ENCODE data around the gene WFDC9.
A peak's percentile ranks its signal among the peaks of the same experiment; 100 is the strongest.
"Not testable (repeated sequence)": the region's sequence is repeated elsewhere in the genome, so short reads cannot be mapped to it uniquely, and the experiment has no call there.

WFDC9 gene

DNA sequence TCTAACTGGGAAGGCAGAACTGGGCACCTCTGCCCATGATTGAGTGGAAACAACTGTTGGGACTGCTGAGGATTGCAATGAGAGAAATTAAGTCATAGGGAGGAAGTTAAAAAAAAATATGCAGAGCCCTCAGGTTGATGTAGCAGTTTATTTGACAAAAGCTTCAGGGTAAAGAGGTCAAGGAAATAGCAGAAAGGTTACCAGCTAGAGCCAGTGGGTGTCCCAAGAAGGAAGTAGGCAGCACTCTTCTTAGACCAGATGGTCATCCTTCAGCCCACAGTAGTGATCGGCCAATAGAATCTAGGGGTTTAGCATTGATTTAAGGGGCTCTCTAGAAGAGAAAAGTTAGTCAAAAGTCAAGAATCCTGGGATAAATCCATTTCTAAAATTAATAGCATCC lies 23.3 kb downstream of the WFDC9 start:
- no peak overlapping the region for H3K4me2 ChIP-seq
- H3K9ac ChIP-seq = no peak overlapping the region
- H3K36me3 ChIP-seq = no peaks in the 10 kb centered on the region; a peak in 1 of 22 replicates
- H3K9me3 ChIP-seq (replicated peaks in 1 of 11) = peaks cover 30 to 48% (median 40%) of the 10 kb centered on the region in 11 experiments
- no peaks in the 10 kb centered on the region for H4K20me1 ChIP-seq
- TF ChIP-seq Cebpa-rat (IDR thresholded peaks at IDR 0.05) = no peak
- no peak overlapping the region for H3K27ac ChIP-seq
- H3K27me3 ChIP-seq = no peaks in the 10 kb centered on the region
- peaks cover 0 to 32% (median 15%) of the 10 kb centered on the region in 10 experiments; a peak in 17 of 20 replicates for H3K4me1 ChIP-seq
- H3K4me3 ChIP-seq = no peak overlapping the region

- Histone ChIP-seq H3K27me3 (no peaks in the 10 kb centered on the region), H3K4me2 (no peak overlapping the region)
- TF ChIP-seq Cebpa-rat (IDR thresholded peaks at IDR 0.05) = no peak
Observed at GRCh38 chr20:45595235-45595634, 35.8 kb downstream of the WFDC9 start.

GRCh38 chr20:45593498-45593897 lies 37.6 kb downstream of the WFDC9 start:
- Histone ChIP-seq H4K20me1 (no peaks in the 10 kb centered on the region), H3K9me3 (replicated peaks in 1 of 11) (no peaks in the 10 kb centered on the region), H3K27me3 (no peaks in the 10 kb centered on the region), H3K4me2 (no peak overlapping the region), H3K9ac (no peak overlapping the region), H3K27ac (no peak overlapping the region), H3K36me3 (no peaks in the 10 kb centered on the region), H3K4me1 (peaks cover 0 to 19% (median 3%) of the 10 kb centered on the region in 10 experiments; a peak in 11 of 20 replicates), H3K4me3 (no peak overlapping the region)
- TF ChIP-seq Cebpa-rat (IDR thresholded peaks at IDR 0.05) = no peak

More at GRCh38 chr20:45595235-45595634, 35.8 kb downstream of the WFDC9 start:
- no peaks in the 10 kb centered on the region for H3K9me3 ChIP-seq (replicated peaks in 1 of 11)
- H3K9ac ChIP-seq = no peak overlapping the region
- H3K36me3 ChIP-seq = no peaks in the 10 kb centered on the region
- H3K27ac ChIP-seq = no peak overlapping the region
- peaks cover 0 to 8% (median 2%) of the 10 kb centered on the region in 10 experiments; a peak in 8 of 20 replicates for H3K4me1 ChIP-seq
- H4K20me1 ChIP-seq = no peaks in the 10 kb centered on the region
- H3K4me3 ChIP-seq = no peak overlapping the region

DNA sequence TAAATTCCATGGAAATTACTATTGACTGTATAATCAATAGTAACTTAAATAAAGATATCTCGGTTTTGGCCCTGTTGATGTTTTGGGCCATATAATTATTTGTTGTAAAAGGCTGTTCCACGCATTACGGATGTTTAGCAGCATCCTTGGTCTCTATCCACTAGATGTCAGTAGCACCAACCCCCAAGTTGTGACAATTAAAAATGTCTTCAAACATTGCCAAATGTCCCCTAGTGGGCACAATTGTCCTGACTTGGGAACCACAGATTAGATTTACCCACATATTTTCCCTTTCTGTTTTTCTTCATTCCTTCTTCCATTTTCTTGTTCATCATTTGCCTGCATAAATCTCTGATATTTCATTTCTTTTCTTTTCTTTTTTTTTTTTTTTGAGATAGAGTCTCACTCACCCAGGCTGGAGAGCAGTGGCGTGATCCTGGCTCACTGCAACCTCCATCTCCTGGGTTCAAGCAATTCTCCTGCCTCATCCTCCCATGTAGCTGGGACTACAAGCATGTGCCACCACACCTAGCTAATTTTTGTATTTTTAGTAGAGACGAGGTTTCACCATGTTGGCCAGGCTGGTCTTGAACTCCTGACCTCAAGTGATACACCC lies 38.4 kb downstream of the WFDC9 start:
- H3K9ac ChIP-seq = no peak overlapping the region
- peaks cover 0 to 24% (median 3%) of the 10 kb centered on the region in 10 experiments; a peak in 11 of 20 replicates for H3K4me1 ChIP-seq
- no peaks in the 10 kb centered on the region for H3K9me3 ChIP-seq (replicated peaks in 1 of 11)
- H3K27me3 ChIP-seq = no peaks in the 10 kb centered on the region
- H3K4me3 ChIP-seq = no peak overlapping the region
- H3K4me2 ChIP-seq = no peak overlapping the region
- H4K20me1 ChIP-seq = no peaks in the 10 kb centered on the region
- H3K27ac ChIP-seq = no peak overlapping the region
- H3K36me3 ChIP-seq = no peaks in the 10 kb centered on the region
- no peak for TF ChIP-seq Cebpa-rat (IDR thresholded peaks at IDR 0.05)

DNA sequence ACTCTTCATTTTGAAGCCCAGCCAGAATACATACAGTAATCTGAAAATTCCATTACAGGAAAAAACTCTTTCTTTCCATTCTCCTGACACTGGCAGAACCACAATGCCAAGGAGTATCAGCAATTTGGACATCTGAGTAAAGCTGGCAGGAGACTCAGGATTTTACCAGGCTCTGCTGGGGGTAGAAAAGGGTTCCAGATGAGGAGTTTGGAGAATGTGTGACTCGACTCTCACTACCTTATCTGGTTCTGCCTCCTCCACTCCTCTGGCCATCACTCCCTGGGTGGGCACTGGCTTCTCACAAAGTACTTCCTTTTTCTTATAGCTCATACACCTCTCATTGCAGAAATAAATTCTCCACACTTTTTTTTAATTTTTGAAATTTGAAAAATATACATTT lies 41.4 kb downstream of the WFDC9 start:
- Histone ChIP-seq H3K4me2 (peak overlapping the region in 3 of 11 experiments; percentile 28 to 47 (median 44); a peak in 6 of 22 replicates), H3K27ac (no peak overlapping the region), H3K9ac (no peak overlapping the region), H3K4me3 (no peak overlapping the region), H4K20me1 (no peaks in the 10 kb centered on the region), H3K36me3 (no peaks in the 10 kb centered on the region), H3K27me3 (no peaks in the 10 kb centered on the region), H3K4me1 (peaks cover 0 to 31% (median 0%) of the 10 kb centered on the region in 10 experiments; a peak in 8 of 20 replicates), H3K9me3 (replicated peaks in 1 of 11) (no peaks in the 10 kb centered on the region)
- no peak for TF ChIP-seq Cebpa-rat (IDR thresholded peaks at IDR 0.05)

DNA sequence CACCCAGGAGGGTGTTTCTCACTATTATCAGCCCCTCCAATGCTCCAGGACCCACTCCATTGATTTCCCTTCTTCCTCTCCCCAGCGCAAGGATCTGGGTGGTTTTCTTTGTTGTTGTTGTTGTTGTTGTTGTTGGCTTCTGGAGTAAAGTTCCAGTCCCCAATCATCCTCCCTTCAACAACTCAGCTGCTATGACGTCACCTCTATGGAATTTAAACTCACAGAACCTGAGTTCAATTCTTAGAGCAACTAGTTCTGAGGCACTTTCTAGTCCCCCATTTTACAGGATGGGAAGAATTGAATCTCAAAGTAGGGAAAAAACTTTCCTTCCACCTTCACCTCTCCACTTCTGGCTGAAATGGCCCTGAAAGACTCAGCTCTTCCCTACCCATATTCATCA lies 42.3 kb downstream of the WFDC9 start:
- H3K36me3 ChIP-seq = no peaks in the 10 kb centered on the region
- no peak for TF ChIP-seq Cebpa-rat (IDR thresholded peaks at IDR 0.05)
- H3K4me1 ChIP-seq = peaks cover 0 to 31% (median 0%) of the 10 kb centered on the region in 10 experiments; a peak in 8 of 20 replicates
- H3K4me3 ChIP-seq = no peak overlapping the region
- H3K4me2 ChIP-seq = peak overlapping the region in 2 of 11 experiments; percentile 28 to 47; a peak in 4 of 22 replicates
- no peaks in the 10 kb centered on the region for H3K27me3 ChIP-seq
- H3K27ac ChIP-seq = no peak overlapping the region
- H3K9ac ChIP-seq = no peak overlapping the region
- no peaks in the 10 kb centered on the region for H3K9me3 ChIP-seq (replicated peaks in 1 of 11)
- H4K20me1 ChIP-seq = no peaks in the 10 kb centered on the region

- H3K4me1 ChIP-seq = peaks cover 0 to 37% (median 0%) of the 10 kb centered on the region in 10 experiments; a peak in 8 of 20 replicates
- not testable (repeated sequence) for H3K27me3 ChIP-seq; H3K36me3 ChIP-seq; H3K9me3 ChIP-seq (replicated peaks in 1 of 11); H3K4me3 ChIP-seq; H4K20me1 ChIP-seq
- H3K4me2 ChIP-seq = peak overlapping the region in 3 of 11 experiments; percentile 44 to 46 (median 44); a peak in 5 of 22 replicates
- H3K9ac ChIP-seq = 0 out of 22 replicates have a peak overlapping the region, but pooled peaks of 1 of the 11 experiments have one; percentile 10
- peak overlapping the region in 3 of 11 experiments; percentile 19 to 35 (median 31); a peak in 2 of 22 replicates for H3K27ac ChIP-seq
Observed at GRCh38 chr20:45585986-45586385, 45.1 kb downstream of the WFDC9 start.

- not testable (repeated sequence) for H4K20me1 ChIP-seq; H3K27ac ChIP-seq; H3K9ac ChIP-seq; H3K4me2 ChIP-seq; H3K4me3 ChIP-seq; H3K36me3 ChIP-seq; H3K9me3 ChIP-seq (replicated peaks in 1 of 11); H3K27me3 ChIP-seq
- H3K4me1 ChIP-seq = peaks cover 0 to 31% (median 0%) of the 10 kb centered on the region in 10 experiments; a peak in 7 of 20 replicates
Observed at GRCh38 chr20:45584294-45584693, 46.8 kb downstream of the WFDC9 start.

DNA sequence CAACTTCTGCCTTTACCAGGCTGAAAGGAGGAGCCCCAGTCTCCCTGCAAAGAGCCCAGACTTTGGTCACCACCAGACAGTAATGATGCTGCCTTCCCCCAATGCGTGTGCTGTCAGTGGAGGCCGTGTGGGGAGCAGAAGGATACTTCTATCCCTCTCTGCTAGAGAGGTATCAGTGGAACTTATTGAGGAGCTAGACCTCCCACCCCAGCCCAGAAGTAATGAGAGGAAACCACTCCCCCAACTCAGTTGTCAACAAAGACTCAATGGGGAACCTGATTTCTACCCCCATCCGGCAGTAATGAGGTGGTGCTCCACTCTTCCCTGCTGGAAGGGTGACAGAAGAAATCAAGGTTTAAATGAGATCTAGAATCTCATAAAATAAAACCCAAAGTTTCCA lies 47.6 kb downstream of the WFDC9 start:
- Histone ChIP-seq H3K4me3 (no peak overlapping the region), H3K9me3 (replicated peaks in 1 of 11) (no peaks in the 10 kb centered on the region), H3K4me2 (no peak overlapping the region), H3K4me1 (peaks cover 0 to 23% (median 0%) of the 10 kb centered on the region in 10 experiments; a peak in 7 of 20 replicates), H3K27ac (no peak overlapping the region), H3K27me3 (no peaks in the 10 kb centered on the region), H3K36me3 (no peaks in the 10 kb centered on the region), H3K9ac (no peak overlapping the region), H4K20me1 (no peaks in the 10 kb centered on the region)
- TF ChIP-seq Cebpa-rat (IDR thresholded peaks at IDR 0.05) = no peak

DNA sequence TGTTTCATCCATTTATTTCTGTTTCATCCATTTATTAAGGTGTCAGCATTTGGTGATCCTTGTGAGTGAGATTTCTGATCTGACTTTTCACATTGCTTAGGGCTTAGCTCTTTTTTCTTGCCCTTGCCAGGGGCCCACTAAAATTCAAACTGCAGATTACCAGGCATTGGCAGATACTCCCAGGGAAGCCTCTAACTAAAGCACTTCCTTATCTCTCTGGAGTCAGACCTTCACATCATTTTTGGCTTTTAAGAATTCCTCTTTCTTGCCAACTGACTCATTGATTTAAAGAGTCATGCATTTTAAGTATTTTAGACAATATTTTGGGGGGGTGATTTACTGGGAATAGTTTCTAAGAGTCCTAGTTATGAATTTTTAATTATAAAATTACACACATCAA lies 49.4 kb downstream of the WFDC9 start:
- Histone ChIP-seq H3K27ac (no peak overlapping the region), H3K4me1 (peaks cover 0 to 17% (median 0%) of the 10 kb centered on the region in 10 experiments; a peak in 7 of 20 replicates)
- TF ChIP-seq Cebpa-rat (IDR thresholded peaks at IDR 0.05) = no peak

More for the DNA sequence above, 49.4 kb downstream of the WFDC9 start:
- H3K9me3 ChIP-seq (replicated peaks in 1 of 11) = no peaks in the 10 kb centered on the region
- no peaks in the 10 kb centered on the region for H3K36me3 ChIP-seq
- no peak overlapping the region for H3K4me2 ChIP-seq
- H3K27me3 ChIP-seq = no peaks in the 10 kb centered on the region
- no peak overlapping the region for H3K4me3 ChIP-seq
- no peaks in the 10 kb centered on the region for H4K20me1 ChIP-seq
- no peak overlapping the region for H3K9ac ChIP-seq
